ENCODE measurements around the gene CLIC3. TPM values are rescaled to one million over a fixed set of nuclear protein-coding genes. Genes with fewer than 3 reads are reported as not detected.

The CLIC3 gene
- total RNA-seq, 4 donors from 2014 or later = 2.5 to 3.8 TPM; not detected in 2

DNA sequence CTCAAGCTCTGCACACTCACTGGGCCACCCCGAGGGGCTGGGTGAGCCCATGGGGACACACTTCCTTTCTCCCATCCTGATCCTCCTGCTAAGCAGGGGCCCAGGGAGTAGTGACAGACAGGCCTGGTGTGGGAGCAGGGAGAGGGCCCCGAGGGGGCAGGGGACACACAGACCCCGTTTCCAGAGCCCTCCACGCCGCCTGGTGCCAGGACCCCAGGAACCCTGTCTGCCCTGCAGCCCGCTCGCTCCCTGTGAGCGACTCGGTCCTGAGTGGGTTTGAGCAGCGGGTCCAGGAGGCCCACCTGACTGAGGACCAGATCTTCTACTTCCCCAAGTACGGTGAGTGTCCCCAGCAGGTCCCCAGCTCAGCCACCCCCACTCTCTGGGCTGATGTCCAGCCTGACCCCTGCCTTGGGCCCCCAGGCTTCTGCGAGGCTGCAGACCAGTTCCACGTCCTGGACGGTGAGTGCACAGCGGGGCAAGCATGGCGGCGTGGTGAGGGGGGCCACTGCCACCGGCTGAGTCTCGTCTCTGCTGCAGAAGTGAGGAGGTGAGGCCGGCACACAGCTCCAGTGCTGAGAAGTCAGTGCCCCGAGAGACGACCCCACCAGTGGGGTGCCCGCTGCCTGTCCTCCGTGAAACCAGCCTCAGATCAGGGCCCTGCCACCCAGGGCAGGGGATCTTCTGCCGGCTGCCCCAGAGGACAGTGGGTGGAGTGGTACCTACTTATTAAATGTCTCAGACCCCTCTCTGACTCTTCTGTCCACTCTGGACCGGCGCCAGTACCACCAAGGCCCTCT, 49.9 kb downstream of the CLIC3 start:
- 87% methylated on average over 25 of the region's 27 CpGs; no CpG with 5 or more reads in 1 of the 2 donors for WGBS, 2 donors (ENCODE audit: low coverage in 1 of 2)
- H3K4me3 ChIP-seq = no peak overlapping the region
- no peak for TF ChIP-seq EP300 (IDR thresholded peaks at IDR 0.05; ENCODE audit: low read depth)
- TF ChIP-seq, protein P1, sequence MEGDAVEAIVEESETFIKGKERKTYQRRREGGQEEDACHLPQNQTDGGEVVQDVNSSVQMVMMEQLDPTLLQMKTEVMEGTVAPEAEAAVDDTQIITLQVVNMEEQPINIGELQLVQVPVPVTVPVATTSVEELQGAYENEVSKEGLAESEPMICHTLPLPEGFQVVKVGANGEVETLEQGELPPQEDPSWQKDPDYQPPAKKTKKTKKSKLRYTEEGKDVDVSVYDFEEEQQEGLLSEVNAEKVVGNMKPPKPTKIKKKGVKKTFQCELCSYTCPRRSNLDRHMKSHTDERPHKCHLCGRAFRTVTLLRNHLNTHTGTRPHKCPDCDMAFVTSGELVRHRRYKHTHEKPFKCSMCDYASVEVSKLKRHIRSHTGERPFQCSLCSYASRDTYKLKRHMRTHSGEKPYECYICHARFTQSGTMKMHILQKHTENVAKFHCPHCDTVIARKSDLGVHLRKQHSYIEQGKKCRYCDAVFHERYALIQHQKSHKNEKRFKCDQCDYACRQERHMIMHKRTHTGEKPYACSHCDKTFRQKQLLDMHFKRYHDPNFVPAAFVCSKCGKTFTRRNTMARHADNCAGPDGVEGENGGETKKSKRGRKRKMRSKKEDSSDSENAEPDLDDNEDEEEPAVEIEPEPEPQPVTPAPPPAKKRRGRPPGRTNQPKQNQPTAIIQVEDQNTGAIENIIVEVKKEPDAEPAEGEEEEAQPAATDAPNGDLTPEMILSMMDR (IDR thresholded peaks at IDR 0.05) = no peak
- no peak for TF ChIP-seq POLR2AphosphoS5 (IDR thresholded peaks at IDR 0.05)
- TF ChIP-seq POLR2A (IDR thresholded peaks at IDR 0.05) = no peak
- intact Hi-C loops (cut with DNase I; ENCODE audit: low total_unique reads) (loop anchor here (5.0 to 10.0 kb wide), 2 partner anchors 82 to 86 kb away; partner anchors contain the start of genes EDF1 and FUT7), in situ Hi-C loops (cut with MboI; ENCODE audit: low pct_ligation_motif_present in 1 of 4, low pct_unique_long_range_greater_than_20kb in 1 of 4, low sequenced_read_pairs in 3 of 4) (no loop called here)
- no peak for DNase-seq
- H3K27ac ChIP-seq = no peak overlapping the region
- no peaks in the 10 kb centered on the region for H3K27me3 ChIP-seq
- H3K4me1 ChIP-seq = peaks cover 10 to 47% (median 33%) of the 10 kb centered on the region in 4 donors
- H3K36me3 ChIP-seq = peaks cover 0 to 12% (median 9%) of the 10 kb centered on the region in 4 donors
- no peaks in the 10 kb centered on the region for H3K9me3 ChIP-seq

DNA sequence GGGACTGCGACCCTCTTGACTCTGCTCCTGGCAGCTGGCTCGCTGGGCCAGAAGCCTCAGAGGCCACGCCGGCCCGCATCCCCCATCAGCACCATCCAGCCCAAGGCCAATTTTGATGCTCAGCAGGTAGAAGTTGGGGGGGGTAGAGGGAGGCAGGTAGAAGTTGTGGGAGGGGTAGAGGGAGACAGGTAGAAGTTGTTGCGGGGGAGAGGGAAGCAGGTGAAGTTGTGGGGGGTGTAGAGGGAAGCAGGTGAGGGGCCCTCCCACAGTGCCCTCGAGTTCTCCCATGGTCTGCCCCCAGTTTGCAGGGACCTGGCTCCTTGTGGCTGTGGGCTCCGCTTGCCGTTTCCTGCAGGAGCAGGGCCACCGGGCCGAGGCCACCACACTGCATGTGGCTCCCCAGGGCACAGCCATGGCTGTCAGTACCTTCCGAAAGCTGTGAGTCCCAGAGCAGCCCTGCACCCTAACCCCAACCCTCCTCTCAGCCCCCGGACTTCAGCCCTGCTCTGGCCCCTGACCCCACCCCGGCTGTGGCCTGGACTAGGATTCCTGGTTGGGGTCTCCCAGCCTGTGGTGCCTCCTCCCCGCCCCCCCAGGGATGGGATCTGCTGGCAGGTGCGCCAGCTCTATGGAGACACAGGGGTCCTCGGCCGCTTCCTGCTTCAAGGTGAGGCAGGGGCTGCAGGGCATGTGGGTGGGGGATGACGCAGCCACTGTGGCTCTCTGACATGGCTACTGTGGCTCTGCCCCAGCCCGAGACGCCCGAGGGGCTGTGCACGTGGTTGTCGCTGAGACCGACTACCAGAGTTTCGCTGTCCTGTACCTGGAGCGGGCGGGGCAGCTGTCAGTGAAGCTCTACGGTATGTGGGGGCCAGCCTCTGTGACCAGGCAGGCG, 50.8 kb downstream of the CLIC3 start:
- Histone ChIP-seq H3K27ac (peak overlapping the region in 1 of 4 donors; percentile 96), H3K4me3 (no peak overlapping the region), H3K4me1 (peaks cover 10 to 42% (median 28%) of the 10 kb centered on the region in 4 donors), H3K9me3 (no peaks in the 10 kb centered on the region), H3K27me3 (no peaks in the 10 kb centered on the region), H3K36me3 (peaks cover 0 to 20% (median 11%) of the 10 kb centered on the region in 4 donors)
- in situ Hi-C loops (cut with MboI; ENCODE audit: low pct_ligation_motif_present in 1 of 4, low pct_unique_long_range_greater_than_20kb in 1 of 4, low sequenced_read_pairs in 3 of 4) (no loop called here), intact Hi-C loops (cut with DNase I; ENCODE audit: low total_unique reads) (loop anchor here (5.0 to 10.0 kb wide), 2 partner anchors 81 to 87 kb away; partner anchors contain the start of genes EDF1 and FUT7)
- WGBS, 2 donors (ENCODE audit: low coverage in 1 of 2) = 80 to 85% methylated on average over 1 to 29 of the region's 30 CpGs
- TF ChIP-seq, protein P1 (IDR thresholded peaks at IDR 0.05) = no peak
- TF ChIP-seq POLR2A (IDR thresholded peaks at IDR 0.05) = no peak
- TF ChIP-seq POLR2AphosphoS5 (IDR thresholded peaks at IDR 0.05) = no peak
- TF ChIP-seq EP300 (IDR thresholded peaks at IDR 0.05; ENCODE audit: low read depth) = no peak
- no peak for DNase-seq

Other genes with a start within 250 kb of the CLIC3 start
- 1 to 10 TPM in 2 of 4 donors, not detected in 2; 1.1 to 2.9 TPM for gene LCN6, start 248.0 kb downstream of the CLIC3 start, total RNA-seq
- gene LCN8, start 238.3 kb downstream of the CLIC3 start, total RNA-seq = not detected
- 10 to 100 TPM in 1 of 4 donors, 1 to 10 TPM in 1, not detected in 2; 6.4 to 11.9 TPM for gene LCN15, start 232.1 kb downstream of the CLIC3 start, total RNA-seq
- 100 to 1,000 TPM; 179 to 392 (median 224) TPM for gene TMEM141, start 205.2 kb downstream of the CLIC3 start, total RNA-seq
- gene CCDC183, start 200.2 kb downstream of the CLIC3 start, total RNA-seq = 100 to 1,000 TPM in 1 of 4 donors, 10 to 100 TPM in 3; 25.2 to 161 (median 63.5) TPM
- 100 to 1,000 TPM in 3 of 4 donors, 10 to 100 TPM in 1; 71.3 to 227 (median 160) TPM for gene RABL6, start 188.6 kb downstream of the CLIC3 start, total RNA-seq
- 10 to 100 TPM in 3 of 4 donors, 1 to 10 TPM in 1; 9.8 to 26.5 (median 17.0) TPM for gene AJM1, start 154.1 kb downstream of the CLIC3 start, total RNA-seq
- gene PHPT1, start 147.2 kb downstream of the CLIC3 start, total RNA-seq = 100 to 1,000 TPM in 2 of 4 donors, 10 to 100 TPM in 2; 69.7 to 134 (median 107) TPM
- gene MAMDC4, start 144.2 kb downstream of the CLIC3 start, total RNA-seq = 10 to 100 TPM; 11.4 to 52.5 (median 23.2) TPM
- 100 to 1,000 TPM; 353 to 618 (median 555) TPM for gene EDF1, start 130.3 kb downstream of the CLIC3 start, total RNA-seq
- gene TRAF2, start 110.1 kb downstream of the CLIC3 start, total RNA-seq = 10 to 100 TPM; 12.5 to 60.6 (median 13.8) TPM
- gene FBXW5, start 51.8 kb downstream of the CLIC3 start, total RNA-seq = 100 to 1,000 TPM; 294 to 820 (median 446) TPM
- 1 to 10 TPM in 3 of 4 donors, not detected in 1; 4.3 to 7.9 (median 6.4) TPM for gene C8G, start 51.3 kb downstream of the CLIC3 start, total RNA-seq
- gene LCN12, start 44.3 kb downstream of the CLIC3 start, total RNA-seq = 10 to 100 TPM in 1 of 4 donors, 1 to 10 TPM in 3; 1.2 to 52.7 (median 5.5) TPM
- 10 to 100 TPM in 3 of 4 donors, 1 to 10 TPM in 1; 6.8 to 59.1 (median 17.8) TPM for gene PTGDS, start 19.1 kb downstream of the CLIC3 start, total RNA-seq
- under 1 TPM in 2 of 4 donors, not detected in 2; 0.27 to 0.75 TPM for gene LCNL1, start 13.6 kb downstream of the CLIC3 start, total RNA-seq
- gene PAXX, start 4.1 kb downstream of the CLIC3 start, total RNA-seq = 10 to 100 TPM; 49.3 to 85.2 (median 66.0) TPM
- 100 to 1,000 TPM in 2 of 4 donors, 10 to 100 TPM in 2; 51.1 to 204 (median 96.5) TPM for gene ABCA2, start 31.7 kb upstream of the CLIC3 start, total RNA-seq
- not detected for gene FUT7, start 35.5 kb upstream of the CLIC3 start, total RNA-seq
- 100 to 1,000 TPM in 2 of 4 donors, 10 to 100 TPM in 2; 58.0 to 972 (median 274) TPM for gene NPDC1, start 49.6 kb upstream of the CLIC3 start, total RNA-seq
- gene ENTPD2, start 57.5 kb upstream of the CLIC3 start, total RNA-seq = 10 to 100 TPM in 3 of 4 donors, 1 to 10 TPM in 1; 3.6 to 17.1 (median 14.1) TPM
- gene SAPCD2, start 74.0 kb upstream of the CLIC3 start, total RNA-seq = 10 to 100 TPM in 1 of 4 donors, 1 to 10 TPM in 2, under 1 TPM in 1; 0.37 to 37.2 (median 3.3) TPM
- 10 to 100 TPM in 2 of 4 donors, 1 to 10 TPM in 2; 6.4 to 28.8 (median 11.7) TPM for gene UAP1L1, start 80.9 kb upstream of the CLIC3 start, total RNA-seq
- 100 to 1,000 TPM in 1 of 4 donors, 10 to 100 TPM in 3; 56.5 to 106 (median 70.0) TPM for gene MAN1B1, start 90.4 kb upstream of the CLIC3 start, total RNA-seq
- 100 to 1,000 TPM in 2 of 4 donors, 10 to 100 TPM in 2; 54.2 to 141 (median 103) TPM for gene DPP7, start 118.2 kb upstream of the CLIC3 start, total RNA-seq
- gene GRIN1, start 142.6 kb upstream of the CLIC3 start, total RNA-seq = under 1 TPM in 1 of 4 donors, not detected in 3; 0.14 TPM
- gene LRRC26, start 173.5 kb upstream of the CLIC3 start, total RNA-seq = 100 to 1,000 TPM in 1 of 4 donors, 10 to 100 TPM in 3; 31.8 to 437 (median 64.8) TPM
- gene TMEM210, start 175.5 kb upstream of the CLIC3 start, total RNA-seq = not detected
- 100 to 1,000 TPM in 2 of 4 donors, 10 to 100 TPM in 2; 37.0 to 176 (median 70.3) TPM for gene ANAPC2, start 192.0 kb upstream of the CLIC3 start, total RNA-seq
- 100 to 1,000 TPM in 2 of 4 donors, 10 to 100 TPM in 2; 93.5 to 104 (median 99.8) TPM for gene SSNA1, start 192.1 kb upstream of the CLIC3 start, total RNA-seq
- gene TPRN, start 204.2 kb upstream of the CLIC3 start, total RNA-seq = 100 to 1,000 TPM in 2 of 4 donors, 10 to 100 TPM in 2; 76.2 to 228 (median 117) TPM
- gene TMEM203, start 209.1 kb upstream of the CLIC3 start, total RNA-seq = 10 to 100 TPM; 18.9 to 42.1 (median 28.7) TPM
- gene NDOR1, start 209.1 kb upstream of the CLIC3 start, total RNA-seq = 10 to 100 TPM; 14.3 to 47.5 (median 22.0) TPM
- gene RNF208, start 225.7 kb upstream of the CLIC3 start, total RNA-seq = 10 to 100 TPM in 1 of 4 donors, 1 to 10 TPM in 2, not detected in 1; 2.3 to 26.5 (median 7.5) TPM
- not detected for gene CYSRT1, start 228.6 kb upstream of the CLIC3 start, total RNA-seq
- gene RNF224, start 230.9 kb upstream of the CLIC3 start, total RNA-seq = not detected
- not detected for gene SLC34A3, start 234.3 kb upstream of the CLIC3 start, total RNA-seq
- gene TUBB4B, start 244.7 kb upstream of the CLIC3 start, total RNA-seq = 100 to 1,000 TPM; 223 to 390 (median 348) TPM